HG02623 (cell line): Measurements from ENCODE around the gene PRMT7.

ENCODE experiments used
- ATAC-seq: cut with Tn5 transposase; IDR thresholded peaks from one replicate; pipeline ENCODE4 v1.9.1; 2021; ENCODE audit warnings: moderate library complexity; ENCODE audit not compliant: unreplicated experiment

The PRMT7 gene

DNA sequence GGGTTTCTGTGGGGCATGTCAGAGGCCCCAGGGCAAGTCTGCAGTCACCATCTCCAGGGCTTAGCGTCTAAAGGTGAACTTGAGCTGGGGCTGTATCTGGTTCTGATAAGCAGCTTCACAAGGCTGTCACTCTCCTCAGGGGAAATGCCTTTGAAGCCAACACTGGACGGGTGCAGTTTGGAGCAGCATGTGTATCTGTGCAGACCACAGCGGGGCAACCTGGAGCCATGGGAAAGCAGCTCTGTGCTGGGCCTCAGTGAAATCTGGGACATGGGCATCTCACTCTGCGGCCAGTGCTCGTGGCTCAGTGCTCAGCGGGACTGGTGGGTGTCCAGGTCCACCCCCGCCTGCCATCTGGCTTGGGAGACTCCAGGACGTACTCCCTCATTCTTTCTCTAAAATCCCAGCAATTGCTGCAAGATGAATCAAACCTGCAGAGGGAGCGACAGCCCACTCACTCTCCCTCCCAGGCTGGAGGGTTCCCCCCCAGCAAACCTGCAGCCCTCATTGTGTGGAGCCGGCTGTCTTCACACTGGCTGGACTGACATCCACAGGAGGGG is 63.5 kb downstream of the PRMT7 start:
- no peak for ATAC-seq

DNA sequence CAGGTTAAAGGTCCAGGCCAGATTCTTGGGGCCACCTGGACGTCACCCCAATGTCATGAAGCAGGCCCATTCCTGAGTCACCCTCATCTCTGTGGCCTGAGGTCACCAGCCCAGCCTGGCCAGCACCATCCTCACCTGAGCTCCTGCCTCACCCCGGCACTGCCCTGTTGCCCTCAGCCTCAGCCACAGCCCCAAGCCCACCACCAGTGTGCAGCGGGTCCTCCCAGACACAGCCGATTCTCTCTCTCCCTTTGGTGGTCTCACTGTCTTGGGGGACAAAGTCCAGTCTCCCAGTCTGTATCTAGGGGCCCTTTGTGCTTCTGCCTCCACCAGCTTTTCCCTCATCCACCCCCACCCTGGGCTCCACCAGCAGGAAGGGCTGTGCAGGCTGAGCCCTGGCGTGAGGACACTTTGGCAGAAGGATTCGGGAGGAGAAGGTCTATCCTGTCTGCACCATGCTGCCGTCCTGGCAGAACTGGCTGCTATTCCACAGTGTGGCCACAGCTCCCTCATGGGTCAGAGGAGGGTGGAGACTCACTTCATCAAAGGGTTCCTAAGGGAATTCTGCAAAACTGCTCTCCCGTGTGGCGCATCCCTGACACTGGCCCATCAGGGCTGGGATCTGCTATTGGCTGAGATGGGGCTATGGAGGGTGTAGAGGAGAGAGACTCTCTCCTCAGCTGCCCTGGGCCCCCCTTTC is 64.3 kb downstream of the PRMT7 start:
- ATAC-seq = no peak

DNA sequence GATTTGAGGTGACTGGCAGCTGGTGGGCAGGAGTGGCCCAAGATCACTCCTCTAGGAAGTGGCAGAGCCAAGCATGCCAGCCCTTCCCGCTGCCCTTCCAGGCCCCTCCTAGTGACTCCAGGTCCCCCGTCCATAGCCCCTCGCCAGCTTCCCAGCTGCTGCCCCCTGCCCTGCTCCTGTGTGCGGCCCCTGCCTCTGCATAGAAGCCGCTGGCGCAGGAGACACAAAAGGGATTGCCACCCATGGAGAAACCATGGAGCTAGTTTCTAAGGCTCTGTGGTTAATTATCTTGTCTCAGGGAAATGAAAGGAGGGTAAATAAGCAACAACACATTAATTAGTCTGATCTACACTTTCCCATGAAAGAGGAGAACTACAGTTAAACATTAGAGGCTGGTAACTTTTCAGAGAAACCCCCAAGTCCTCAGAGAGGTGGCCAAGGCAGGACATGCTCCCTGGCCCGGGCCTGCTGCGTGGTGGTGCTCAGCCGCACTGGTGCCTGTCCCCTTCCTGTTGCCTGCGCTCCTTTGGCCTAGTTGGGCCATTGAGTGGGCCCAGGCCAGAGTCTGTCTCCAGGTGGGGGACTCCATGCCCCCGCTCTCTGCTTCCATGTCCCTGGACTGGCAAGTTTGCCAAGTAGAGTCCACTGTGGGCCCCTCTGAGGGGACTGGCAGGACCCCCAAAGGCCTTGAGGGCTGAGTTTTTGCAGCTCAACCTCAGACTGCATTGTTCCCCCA is 65.2 kb downstream of the PRMT7 start:
- ATAC-seq = no peak

DNA sequence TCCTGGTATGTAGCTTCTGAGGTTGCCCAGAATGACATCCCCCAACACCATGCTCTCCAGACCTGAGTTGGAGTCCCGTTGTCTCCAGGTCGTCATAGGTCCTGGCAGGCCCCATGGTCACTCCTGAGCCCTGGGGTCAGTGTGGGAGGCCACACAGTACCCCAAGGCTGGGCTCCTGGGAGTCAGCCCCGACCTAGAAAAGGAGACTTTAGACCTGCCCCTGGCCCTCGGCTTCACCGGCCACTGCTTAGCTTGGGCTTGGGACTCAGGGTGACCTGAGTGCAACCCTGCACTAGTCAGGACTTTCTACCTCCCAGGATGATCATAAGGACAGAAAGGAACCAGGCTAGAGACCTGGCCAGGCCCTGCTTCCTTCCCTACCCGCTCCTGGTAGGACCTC is 65.8 kb downstream of the PRMT7 start:
- no peak for ATAC-seq

DNA sequence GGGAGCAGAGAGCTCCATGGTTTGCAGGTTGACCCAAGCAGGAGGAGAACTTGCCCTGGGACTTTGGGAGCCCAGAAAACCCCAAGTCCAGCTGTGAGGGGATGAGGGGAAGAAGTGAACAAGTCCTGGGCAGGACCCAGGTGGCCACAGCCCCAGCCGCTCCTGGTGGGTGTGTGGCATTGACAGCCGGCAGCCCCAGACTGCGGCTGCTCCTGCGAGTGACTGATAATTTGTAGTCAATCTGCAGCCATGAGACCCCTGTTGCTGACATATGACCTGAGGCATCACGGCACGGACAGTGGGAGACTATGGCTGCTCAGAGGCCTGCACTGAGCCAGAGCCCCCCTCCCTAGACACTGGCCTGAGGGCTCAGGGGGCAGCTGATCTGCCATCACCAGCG is 66.4 kb downstream of the PRMT7 start:
- no peak for ATAC-seq

DNA sequence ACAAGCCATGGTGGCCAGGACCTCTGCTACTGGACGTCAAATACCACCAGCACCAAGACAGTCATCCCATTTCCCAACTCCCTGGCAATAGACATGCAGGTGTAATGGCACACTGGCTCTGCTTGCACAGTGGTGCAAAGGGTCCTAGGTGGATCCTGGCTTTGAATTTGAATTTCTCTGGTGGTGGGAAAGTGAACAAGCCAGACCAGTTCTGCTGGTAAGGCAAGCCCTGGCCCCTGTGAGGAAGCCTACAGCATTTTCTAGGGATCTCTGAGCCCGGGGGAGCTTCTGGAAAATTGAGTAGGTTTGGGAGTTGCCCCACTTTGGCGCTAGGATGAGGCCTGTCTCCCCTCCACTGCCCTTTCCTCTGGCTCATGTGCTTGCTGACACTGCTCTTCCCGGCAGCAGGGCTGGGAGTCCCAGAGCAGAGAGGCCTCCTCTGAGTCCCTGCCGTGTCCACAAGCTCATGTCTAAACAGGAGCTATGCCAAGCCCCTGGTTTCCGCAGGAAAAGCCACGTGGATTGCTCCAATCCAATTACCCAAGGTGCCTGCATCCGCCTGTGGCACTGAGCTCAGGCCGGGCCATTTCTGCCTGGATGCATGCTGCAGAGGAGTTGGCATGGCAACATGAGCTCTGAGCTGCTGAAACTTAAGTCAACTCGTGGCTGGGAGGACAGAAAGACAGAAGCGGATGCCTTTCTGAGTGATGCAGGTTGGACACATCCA is 67.0 kb downstream of the PRMT7 start:
- no peak for ATAC-seq

DNA sequence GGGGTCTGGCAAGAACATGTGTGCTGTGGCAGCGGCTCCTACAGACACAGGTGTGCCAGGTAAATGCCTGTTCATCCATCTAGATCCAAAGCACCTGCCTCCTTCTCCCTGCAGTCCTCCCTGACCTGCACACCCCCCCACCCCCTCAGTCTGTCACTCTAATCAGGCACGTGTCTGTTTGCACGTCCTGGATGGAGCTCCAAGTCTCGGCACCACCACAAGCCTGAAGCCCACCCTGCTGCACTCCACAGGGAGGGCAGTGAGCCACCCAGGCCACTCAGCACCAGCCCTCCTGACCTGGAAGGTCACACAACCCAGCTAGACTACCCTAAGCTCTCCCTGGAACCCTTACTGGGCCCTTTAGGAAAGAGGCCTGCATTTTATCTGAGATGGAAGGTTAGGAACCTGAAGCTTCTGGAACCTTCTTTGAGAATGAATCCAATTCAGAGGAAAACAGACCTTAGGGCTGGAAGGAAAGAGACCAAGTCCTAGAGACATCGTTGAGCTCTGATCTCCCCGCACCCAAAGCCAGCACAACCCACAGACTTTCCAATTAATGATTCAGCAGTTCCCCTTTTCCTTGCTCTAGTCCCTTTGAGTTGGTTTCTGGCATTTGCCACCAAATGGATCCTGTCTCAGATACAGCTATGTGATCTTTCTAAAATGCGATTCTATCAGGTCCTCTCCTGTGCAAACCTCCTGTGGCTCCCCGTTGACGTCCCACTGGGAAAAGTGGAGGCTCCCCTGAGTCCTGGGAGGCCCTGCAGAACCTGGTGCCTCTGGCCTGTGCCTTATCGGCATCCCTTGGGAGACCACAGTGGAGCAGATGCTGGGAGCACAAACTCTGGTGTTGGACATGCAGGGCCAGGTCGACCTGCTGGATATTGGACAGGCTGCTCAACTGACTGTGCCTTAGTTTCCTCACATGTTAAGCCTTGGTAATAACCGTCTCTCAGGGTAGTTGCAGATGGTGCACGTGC is 67.9 kb downstream of the PRMT7 start:
- ATAC-seq = no peak

DNA sequence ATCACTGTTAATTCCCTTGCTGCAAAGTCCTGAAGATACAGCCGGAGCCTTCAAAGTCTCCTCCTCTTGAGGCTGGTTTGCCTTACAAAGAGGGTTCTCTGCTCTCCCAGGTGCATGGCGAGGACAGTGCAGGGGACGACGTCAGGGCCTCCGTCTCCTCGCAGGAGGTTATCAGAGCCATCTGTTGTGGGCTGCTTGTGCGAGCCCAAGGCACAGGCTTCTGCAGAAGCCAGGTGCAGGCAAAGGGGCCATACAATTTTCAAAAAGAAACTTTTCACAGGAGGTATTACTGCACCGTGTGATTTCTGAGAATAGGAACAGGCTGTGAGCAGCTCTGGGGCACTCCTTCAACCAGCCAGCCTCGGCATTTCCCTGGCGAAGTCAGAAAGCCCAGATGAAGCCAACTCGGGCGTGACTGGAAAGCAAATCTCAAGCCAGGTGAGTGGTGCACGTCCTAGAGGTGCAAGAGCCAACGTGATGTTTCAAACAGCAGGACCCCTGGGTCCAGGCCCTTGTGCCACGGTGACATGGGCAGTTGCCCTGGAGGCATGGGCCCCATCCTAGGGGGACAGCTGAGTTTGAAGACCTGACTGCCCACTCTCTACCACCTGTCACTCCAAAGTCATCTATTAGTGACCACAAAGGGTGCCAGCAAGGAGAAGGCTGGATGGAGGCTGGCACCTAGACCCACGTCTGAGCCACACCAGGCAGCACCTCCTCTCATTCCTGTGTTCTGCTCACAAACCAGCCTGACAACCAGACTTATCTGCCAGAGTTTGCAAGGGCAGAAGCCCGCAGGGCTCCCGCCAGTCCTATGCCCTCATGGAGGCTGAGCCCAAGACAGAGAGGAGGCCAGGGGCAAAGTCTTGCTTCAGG is 68.9 kb downstream of the PRMT7 start:
- ATAC-seq = no peak

DNA sequence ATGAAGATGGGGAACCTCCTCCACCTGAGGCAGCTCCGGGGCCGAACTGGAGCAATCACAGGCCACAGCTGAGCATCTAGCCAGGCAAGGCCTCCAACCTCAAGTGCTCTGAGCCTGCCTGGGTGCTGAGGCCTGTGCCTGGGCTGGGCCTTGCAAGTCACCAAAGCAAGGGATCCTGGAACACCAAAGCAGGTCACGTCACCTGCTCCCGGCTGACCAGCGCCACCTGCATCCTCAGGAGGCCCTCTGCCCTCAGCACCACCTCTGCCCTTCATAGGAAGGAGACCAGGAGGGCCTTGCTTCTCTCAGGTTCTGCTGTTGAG is 69.5 kb downstream of the PRMT7 start:
- ATAC-seq = no peak

DNA sequence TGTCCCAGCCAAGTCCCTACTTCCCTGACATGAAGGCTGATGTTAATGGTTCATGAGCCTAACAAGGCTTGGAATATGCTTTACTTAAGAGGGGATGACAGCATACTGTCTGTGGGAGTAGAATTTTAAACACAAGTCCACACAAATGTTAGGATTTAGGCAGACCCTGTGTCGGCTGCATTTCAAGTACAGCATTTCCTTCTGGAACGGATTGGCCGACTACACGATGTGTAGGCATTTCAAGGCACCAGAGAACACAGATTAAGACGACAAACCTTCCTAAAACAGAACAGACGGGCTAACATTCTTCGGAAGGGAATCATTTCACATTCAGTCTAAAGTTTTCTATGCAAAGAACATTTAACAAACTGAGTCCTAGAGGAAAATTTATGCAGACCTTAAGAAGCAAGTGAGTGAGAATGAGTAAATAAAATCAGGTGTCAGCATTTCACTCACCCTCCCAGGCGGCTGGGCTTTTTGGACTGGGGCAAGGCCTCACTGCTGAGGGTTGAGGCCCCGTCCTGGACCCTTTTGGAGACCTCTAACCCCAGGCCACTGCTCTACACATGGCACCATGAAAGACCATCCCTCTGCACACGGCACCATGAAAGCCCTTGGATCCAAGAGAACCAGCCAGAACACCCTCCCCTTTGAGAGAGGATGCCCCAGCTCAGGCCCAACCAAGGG is 70.0 kb downstream of the PRMT7 start:
- no peak for ATAC-seq

DNA sequence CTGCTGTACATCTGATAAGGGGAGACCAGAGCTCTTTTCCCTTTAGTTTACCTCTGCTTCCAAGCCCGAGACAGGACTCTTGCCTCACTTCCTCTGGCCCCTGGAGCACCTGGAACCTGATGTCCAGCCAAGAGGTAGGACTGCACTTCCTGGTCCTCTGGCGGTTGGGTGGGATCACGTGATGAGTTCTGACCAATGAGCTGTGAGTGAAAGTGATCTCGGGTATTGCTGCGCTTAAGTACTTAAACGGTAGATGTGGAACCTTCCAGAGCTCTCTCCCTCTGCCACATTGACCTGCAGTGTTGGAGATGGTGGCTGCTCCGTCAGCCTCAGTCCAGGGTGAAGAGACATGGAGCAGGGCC is 70.5 kb downstream of the PRMT7 start:
- no peak for ATAC-seq

DNA sequence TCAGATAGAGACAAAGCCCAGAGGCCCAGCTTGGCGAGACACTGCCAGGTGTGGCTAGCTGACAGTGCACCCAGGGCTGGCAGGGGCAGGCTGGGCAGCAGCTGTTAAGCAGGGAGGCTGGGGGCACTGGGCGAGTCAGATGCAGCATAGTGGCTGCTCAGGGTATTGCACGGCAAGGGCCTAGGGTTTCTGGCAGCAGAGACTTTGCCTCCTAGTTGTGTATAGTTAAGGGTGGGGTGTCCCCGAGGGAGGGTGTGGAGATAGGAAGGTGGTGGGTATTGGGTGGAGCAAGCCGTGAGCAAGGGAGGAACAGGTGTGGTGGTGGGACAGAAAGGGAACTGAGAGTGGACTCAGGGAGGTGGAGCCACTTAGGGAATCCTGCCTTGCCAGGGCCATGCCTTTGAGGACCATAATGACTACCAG is 71.5 kb downstream of the PRMT7 start:
- no peak for ATAC-seq

DNA sequence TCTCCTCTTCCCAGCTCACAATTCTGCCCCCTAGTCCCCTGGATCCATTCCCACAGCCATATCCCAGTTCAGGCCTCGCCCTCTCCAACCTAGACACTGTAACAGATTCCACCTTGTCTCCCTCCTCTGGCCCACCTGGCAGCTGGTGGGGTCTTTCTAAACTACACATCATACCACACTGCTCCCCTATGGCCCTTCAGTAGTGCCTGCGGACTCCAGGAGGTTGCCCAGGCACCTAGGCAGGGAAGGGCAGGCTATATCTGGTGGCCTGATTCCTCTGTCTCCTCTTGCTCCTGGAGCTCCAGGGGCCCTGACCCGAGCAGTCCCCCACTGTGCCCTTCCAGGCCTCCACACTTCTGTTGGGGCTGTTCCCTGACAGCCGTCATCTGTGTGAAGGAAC is 73.0 kb downstream of the PRMT7 start:
- ATAC-seq = no peak

DNA sequence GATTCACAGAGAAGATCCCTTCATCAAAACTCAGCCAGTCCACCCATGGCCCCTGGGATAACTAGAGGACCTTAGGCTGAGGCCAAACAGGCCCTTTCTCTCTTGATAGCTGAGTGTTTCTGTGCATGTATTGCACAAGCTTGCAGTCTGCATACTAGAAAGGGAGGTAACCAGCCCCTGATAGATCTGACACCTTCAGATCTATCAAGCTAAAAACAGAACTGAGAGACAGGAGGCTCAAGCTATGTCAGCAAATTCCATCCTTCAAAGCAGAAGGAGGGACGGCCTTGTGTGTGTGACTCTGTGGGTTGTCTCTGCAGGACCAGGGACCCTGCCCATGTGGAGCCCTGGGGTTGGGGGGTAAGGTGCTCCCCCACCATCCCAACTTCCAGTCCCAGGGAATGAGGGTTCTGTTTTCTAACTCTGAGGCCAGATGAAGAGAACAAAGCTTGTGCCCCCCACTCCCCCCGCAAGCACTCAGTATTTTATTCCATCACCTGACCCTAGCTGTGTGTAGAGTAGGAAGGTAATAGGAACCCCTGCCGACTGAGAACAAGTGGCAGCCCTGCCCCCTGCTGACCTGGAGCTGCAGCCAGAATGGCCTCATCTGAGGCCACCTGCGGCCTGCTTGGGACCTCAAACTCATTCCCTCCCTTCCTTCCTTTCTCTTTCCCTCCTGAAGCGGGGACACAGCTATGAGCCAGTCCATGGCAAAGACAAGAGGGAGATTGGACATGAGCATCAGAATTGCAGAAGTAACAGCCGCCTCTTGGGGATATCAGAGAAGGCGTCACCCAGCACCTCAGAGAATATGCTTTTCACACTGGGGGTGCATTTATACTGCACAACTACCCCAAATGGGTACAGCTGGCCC is 73.7 kb downstream of the PRMT7 start:
- ATAC-seq = no peak

DNA sequence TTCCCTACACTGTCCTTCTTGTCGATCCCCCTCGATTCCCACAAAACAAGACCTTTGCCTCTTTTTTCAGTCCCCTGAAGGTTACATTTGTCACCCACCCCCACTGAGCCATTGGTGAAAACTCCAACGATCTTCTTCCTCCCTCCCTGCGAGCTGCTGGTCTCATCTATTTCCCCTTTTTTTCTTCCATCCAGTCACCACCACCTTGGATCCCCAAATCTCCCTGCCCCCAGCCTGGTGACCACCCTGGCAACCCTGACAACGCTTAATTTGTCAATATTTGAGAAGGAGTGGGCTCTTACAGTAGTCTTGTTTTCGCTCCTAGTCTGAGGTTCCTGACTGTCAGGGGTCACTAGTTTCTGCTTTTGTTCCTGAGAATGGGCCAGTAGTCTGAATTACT is 74.6 kb downstream of the PRMT7 start:
- ATAC-seq = no peak

DNA sequence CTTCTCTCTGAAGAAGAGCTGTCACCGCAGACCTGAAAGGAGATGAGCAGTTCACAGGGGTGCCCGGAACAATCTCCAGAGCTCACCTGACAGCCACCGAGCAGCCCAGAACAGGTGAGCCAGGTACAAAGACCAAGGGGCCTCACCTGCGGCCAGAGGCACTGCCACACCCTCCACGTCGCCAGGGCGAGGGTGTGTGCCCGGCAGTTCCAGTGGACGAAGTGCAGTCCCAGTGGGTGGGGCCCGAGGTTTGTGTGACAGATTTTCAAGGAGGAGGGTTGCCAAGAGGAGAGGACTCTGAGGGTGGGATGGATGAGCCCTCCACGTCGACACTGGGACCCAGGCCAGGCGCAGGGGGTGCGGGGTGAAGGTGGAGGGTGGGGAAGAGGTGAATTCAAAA is 75.8 kb downstream of the PRMT7 start:
- ATAC-seq = no peak

DNA sequence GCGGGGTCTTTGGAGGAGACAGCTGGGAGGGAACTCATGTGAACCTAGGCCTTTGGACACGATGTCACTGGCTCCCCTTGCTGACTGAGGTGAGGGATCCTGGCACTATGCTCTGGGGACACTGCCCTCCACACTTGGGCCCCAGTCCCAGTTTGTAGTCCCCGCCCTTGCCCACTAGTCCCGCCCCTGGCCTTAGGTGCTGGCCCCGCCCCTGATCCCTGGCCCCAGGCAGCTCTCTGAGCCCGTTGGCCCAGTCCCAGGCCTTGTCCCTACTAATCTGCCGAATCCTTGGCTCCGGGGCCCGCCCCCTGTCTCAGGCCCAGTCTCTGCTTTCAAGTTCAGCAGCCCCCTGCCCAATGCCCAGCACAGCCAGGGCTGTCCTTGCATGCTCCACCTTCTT is 76.5 kb downstream of the PRMT7 start:
- ATAC-seq = no peak

DNA sequence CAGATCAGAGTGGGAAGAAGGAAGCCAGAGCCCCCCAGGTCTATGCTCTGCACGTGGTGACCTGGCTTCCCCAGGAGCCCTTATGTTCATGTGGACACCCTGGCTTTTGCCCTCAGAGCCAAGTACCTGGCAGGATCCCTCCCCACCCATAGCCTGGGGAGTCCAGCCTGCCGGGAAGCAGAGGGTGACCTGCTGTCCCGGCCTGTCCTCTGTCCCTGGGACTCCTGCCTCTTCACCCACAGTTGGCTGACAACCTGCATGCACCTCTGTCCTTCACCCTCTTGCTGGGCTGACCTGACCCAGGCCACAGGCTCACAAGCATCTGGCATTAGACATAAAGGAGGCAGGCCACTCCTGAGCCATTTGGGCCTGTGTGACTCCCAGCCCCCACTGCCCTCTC is 77.3 kb downstream of the PRMT7 start:
- no peak for ATAC-seq
